CD4-positive, alpha-beta memory T cell (primary cell): ENCODE results near the gene THAP4. TPM values are rescaled to one million over a fixed set of nuclear protein-coding genes. Genes with fewer than 3 reads are reported as not detected.
A peak's percentile ranks its signal among the peaks of the same experiment; 100 is the strongest.

ENCODE experiments used
- CTCF ChIA-PET: fragments of 350-600 bp; sonication (Branson Sonifier 250); formaldehyde crosslinking; loops from one replicate; lab custom pipeline; 2021; ENCODE audit warnings: inconsistent platforms; ENCODE audit not compliant: partially characterized antibody; lab: Charles Lee
- POLR2A ChIA-PET: fragments of 350-600 bp; sonication (Branson Sonifier 250); formaldehyde crosslinking; loops from one replicate; lab custom pipeline; 2021; ENCODE audit not compliant: partially characterized antibody; lab: Charles Lee
- DNase-seq, 5 donors: peaks; one replicate each; pipeline versions ENCODE4 v3.0.0 to v3.0.0-alpha.2; 2020 to 2022; ENCODE audit warnings: mixed read lengths in 1 of 5
- H3K27ac ChIP-seq: one replicate; pipeline ENCODE4 v1.7.0; 2013; ENCODE audit warnings: low read depth, low read length
- H3K27me3 ChIP-seq: 2 replicates; pipeline ENCODE4 v1.7.0; 2013; ENCODE audit warnings: mild to moderate bottlenecking, low read length, moderate library complexity; ENCODE audit not compliant: insufficient read depth
- H3K36me3 ChIP-seq: 2 replicates; pipeline ENCODE4 v1.7.0; 2013; ENCODE audit warnings: mild to moderate bottlenecking, low read length, moderate library complexity; ENCODE audit not compliant: insufficient read depth
- H3K4me1 ChIP-seq: 2 replicates; pipeline ENCODE4 v1.7.0; 2013; ENCODE audit warnings: mild to moderate bottlenecking, low read length, moderate library complexity; ENCODE audit not compliant: insufficient read depth
- H3K4me3 ChIP-seq, 2 donors: one replicate each; pipeline ENCODE4 v1.7.0; 2013; ENCODE audit warnings: low read length in 2 of 2, mild to moderate bottlenecking in 1 of 2
- H3K9me3 ChIP-seq, 2 donors: one replicate each; pipeline ENCODE4 v1.7.0; 2013; ENCODE audit warnings: low read length in 2 of 2, control low read depth in 1 of 2; ENCODE audit not compliant: control insufficient read depth in 1 of 2
- H3K27ac Mint-ChIP-seq, 7 donors: one replicate each; pipeline ENCODE4 v1.8.0; 2020 to 2021; ENCODE audit warnings: mixed read lengths in 7 of 7, mild to moderate bottlenecking in 6 of 7, inconsistent platforms in 3 of 7, moderate library complexity in 3 of 7
- H3K27me3 Mint-ChIP-seq, 2 donors: one replicate each; pipeline ENCODE4 v1.8.0; 2020 to 2021; ENCODE audit warnings: mixed read lengths in 2 of 2
- H3K36me3 Mint-ChIP-seq, 2 donors: one replicate each; pipeline ENCODE4 v1.8.0; 2020 to 2021; ENCODE audit warnings: mixed read lengths in 2 of 2, inconsistent platforms in 1 of 2, mild to moderate bottlenecking in 1 of 2
- H3K4me1 Mint-ChIP-seq, 4 donors: one replicate each; pipeline ENCODE4 v1.8.0; 2020 to 2021; ENCODE audit warnings: mixed read lengths in 4 of 4, mild to moderate bottlenecking in 1 of 4
- H3K4me3 Mint-ChIP-seq, 8 donors: one replicate each; pipeline ENCODE4 v1.8.0; 2020 to 2021; ENCODE audit warnings: mixed read lengths in 8 of 8, mild to moderate bottlenecking in 7 of 8, moderate library complexity in 6 of 8, inconsistent platforms in 3 of 8
- H3K9me3 Mint-ChIP-seq, 8 donors: one replicate each; pipeline ENCODE4 v1.8.0; 2020 to 2021; ENCODE audit warnings: mixed read lengths in 8 of 8, mild to moderate bottlenecking in 5 of 8, inconsistent platforms in 3 of 8, moderate library complexity in 1 of 8
- intact Hi-C: fragments of 100-400 bp; cut with micrococcal nuclease; formaldehyde crosslinking; loops from one replicate; pipeline ENCODE4 v1.15.1; 2023
- polyA plus RNA-seq, 2 donors: library from polyadenylated mRNA; unstranded; fragments of 300-500 nt; fragmentation: Illumina TruSeq; gene quantifications; one replicate each; pipeline ENCODE4 v1.2.3, GENCODE V29; 2021
- total RNA-seq, 2 experiments: library from RNA; stranded (reverse); gene quantifications; one replicate each; pipeline ENCODE4 v1.2.3, GENCODE V29; 2021

The THAP4 gene
- total and polyA plus RNA-seq, 4 experiments from 2014 or later: 27.8 to 42.9 (median 29.9) TPM

DNA sequence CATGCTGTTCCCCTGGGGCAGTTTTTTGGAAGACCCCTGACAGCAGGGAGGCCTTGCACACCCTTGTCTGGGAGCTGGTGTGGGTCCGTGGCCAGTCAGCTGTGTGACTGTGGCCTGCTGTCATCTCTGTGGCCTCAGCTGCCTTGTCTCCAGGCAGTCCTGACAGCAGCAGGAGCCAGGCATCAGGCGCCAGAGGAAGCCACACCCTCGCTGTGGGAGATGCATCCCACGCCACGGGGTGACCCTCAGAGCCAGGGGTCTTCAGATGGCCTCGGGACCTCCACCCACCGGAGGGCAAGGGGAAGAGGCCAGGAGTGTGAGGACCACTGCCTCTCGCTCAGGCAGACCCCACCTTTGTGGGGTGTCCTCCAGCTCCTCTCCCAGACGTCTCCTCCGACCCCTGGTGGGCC lies 73.4 kb downstream of the THAP4 start:
- H3K9me3 ChIP-seq: no peaks in the 10 kb centered on the region
- no peak overlapping the region for H3K27ac ChIP-seq
- no peak overlapping the region for H3K4me3 Mint-ChIP-seq
- no peaks in the 10 kb centered on the region for H3K36me3 ChIP-seq
- no peaks in the 10 kb centered on the region for H3K36me3 Mint-ChIP-seq
- H3K9me3 Mint-ChIP-seq: peaks cover 0 to 1% (median 0%) of the 10 kb centered on the region in 8 donors
- H3K4me3 ChIP-seq: no peak overlapping the region
- POLR2A ChIA-PET: no interaction called here
- H3K27me3 Mint-ChIP-seq: peaks cover 4 to 12% of the 10 kb centered on the region in 2 donors
- peaks cover 0 to 6% (median 0%) of the 10 kb centered on the region in 4 donors for H3K4me1 Mint-ChIP-seq
- no peak overlapping the region for H3K27ac Mint-ChIP-seq
- peaks cover 4% of the 10 kb centered on the region for H3K27me3 ChIP-seq
- intact Hi-C loops: no loop called here
- no peaks in the 10 kb centered on the region for H3K4me1 ChIP-seq
- DNase-seq: no peak
- CTCF ChIA-PET: no interaction called here

GRCh38 chr2:241563031-241563507 lies 73.9 kb downstream of the THAP4 start:
- H3K9me3 Mint-ChIP-seq: peaks cover 0 to 4% (median 2%) of the 10 kb centered on the region in 8 donors
- H3K4me3 Mint-ChIP-seq: no peak overlapping the region
- Histone ChIP-seq H3K9me3 (no peaks in the 10 kb centered on the region), H3K36me3 (no peaks in the 10 kb centered on the region), H3K27ac (no peak overlapping the region), H3K4me1 (no peaks in the 10 kb centered on the region), H3K27me3 (peaks cover 5% of the 10 kb centered on the region), H3K4me3 (no peak overlapping the region)
- H3K27me3 Mint-ChIP-seq: peaks cover 8 to 16% of the 10 kb centered on the region in 2 donors
- no peaks in the 10 kb centered on the region for H3K36me3 Mint-ChIP-seq
- ChIA-PET CTCF (no interaction called here), POLR2A (no interaction called here)
- H3K4me1 Mint-ChIP-seq: peaks cover 0 to 10% (median 2%) of the 10 kb centered on the region in 4 donors
- DNase-seq: no peak
- intact Hi-C loops: no loop called here
- H3K27ac Mint-ChIP-seq: no peak overlapping the region

- Histone ChIP-seq H3K4me1 (no peaks in the 10 kb centered on the region), H3K27ac (no peak overlapping the region), H3K36me3 (no peaks in the 10 kb centered on the region), H3K27me3 (peaks cover 8% of the 10 kb centered on the region), H3K4me3 (no peak overlapping the region), H3K9me3 (no peaks in the 10 kb centered on the region)
- no peak overlapping the region for H3K27ac Mint-ChIP-seq
- POLR2A ChIA-PET: no interaction called here
- peaks cover 15 to 23% of the 10 kb centered on the region in 2 donors for H3K27me3 Mint-ChIP-seq
- H3K4me3 Mint-ChIP-seq: no peak overlapping the region
- H3K36me3 Mint-ChIP-seq: peaks cover 0 to 3% of the 10 kb centered on the region in 2 donors
- no peak for DNase-seq
- peaks cover 0 to 16% (median 2%) of the 10 kb centered on the region in 4 donors for H3K4me1 Mint-ChIP-seq
- CTCF ChIA-PET: interaction anchor here (0.5 kb wide), 1 partner anchor 15 kb away, joined by 4 read pairs; no protein-coding TSS in a partner anchor
- intact Hi-C loops: no loop called here
- peaks cover 0 to 10% (median 8%) of the 10 kb centered on the region in 8 donors for H3K9me3 Mint-ChIP-seq
These were observed 74.6 kb downstream of the THAP4 start for GRCh38 chr2:241562269-241562891.

DNA sequence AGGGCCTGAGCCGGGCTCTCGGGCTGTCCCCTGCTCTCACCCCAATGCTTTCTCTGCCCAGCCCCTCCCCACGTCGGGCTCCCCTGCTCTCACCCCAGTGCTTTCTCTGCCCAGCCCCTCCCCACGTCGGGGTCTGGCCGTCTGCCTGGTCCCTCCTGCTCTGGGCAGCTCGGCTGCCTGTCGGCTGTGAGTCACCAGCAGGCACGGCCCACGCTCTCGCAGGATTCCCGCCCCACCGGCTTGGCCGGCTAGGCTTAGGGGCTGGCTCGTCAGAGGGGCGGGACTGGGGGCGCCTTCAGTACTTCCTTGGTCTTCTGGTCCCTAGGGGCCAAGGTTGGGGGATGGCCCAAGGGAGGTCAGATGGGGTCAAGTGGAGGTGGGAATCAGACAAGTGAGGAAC lies 75.1 kb downstream of the THAP4 start:
- intact Hi-C loops: no loop called here
- peaks cover 8% of the 10 kb centered on the region for H3K27me3 ChIP-seq
- DNase-seq: no peak
- H3K4me3 ChIP-seq: no peak overlapping the region
- Mint-ChIP-seq H3K27ac (no peak overlapping the region), H3K36me3 (peaks cover 0 to 3% of the 10 kb centered on the region in 2 donors), H3K4me3 (no peak overlapping the region), H3K4me1 (peaks cover 0 to 16% (median 2%) of the 10 kb centered on the region in 4 donors), H3K9me3 (peaks cover 0 to 15% (median 14%) of the 10 kb centered on the region in 8 donors), H3K27me3 (peaks cover 16 to 23% of the 10 kb centered on the region in 2 donors)
- H3K4me1 ChIP-seq: no peaks in the 10 kb centered on the region
- ChIA-PET POLR2A (no interaction called here), CTCF (no interaction called here)
- no peak overlapping the region for H3K27ac ChIP-seq
- H3K36me3 ChIP-seq: no peaks in the 10 kb centered on the region
- H3K9me3 ChIP-seq: no peaks in the 10 kb centered on the region

DNA sequence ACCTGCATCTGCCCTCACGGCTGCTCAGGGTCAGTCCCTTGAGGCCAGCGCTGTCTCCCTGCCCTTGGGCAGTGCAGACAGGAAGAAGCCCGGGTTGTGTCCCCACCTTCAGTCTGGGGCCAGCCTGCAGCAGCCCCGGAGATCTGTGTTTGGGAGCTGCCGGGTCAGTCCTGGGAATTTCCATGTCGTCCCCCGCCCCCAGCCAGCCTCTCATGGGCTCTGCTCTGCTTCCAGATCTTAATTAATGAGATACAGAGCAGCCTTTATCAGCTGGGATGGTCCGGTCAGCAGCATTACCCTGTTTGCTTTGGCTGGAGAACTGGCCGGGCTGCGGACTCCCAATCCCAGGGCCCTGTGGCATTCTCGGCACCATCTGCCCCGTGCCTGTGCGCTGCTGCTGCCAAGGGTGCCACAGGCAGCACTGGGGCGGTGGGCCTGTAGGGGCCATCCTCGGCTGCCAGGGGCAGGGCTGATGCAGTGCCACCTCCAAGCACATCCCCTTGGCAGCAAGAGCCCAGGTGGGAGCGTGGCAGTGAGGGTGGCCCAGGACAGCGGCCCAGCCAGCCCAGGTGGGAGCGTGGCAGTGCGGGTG lies 76.0 kb downstream of the THAP4 start:
- Histone ChIP-seq H3K36me3 (no peaks in the 10 kb centered on the region), H3K4me3 (no peak overlapping the region), H3K27me3 (peaks cover 8% of the 10 kb centered on the region), H3K4me1 (no peaks in the 10 kb centered on the region), H3K9me3 (no peaks in the 10 kb centered on the region), H3K27ac (no peak overlapping the region)
- Mint-ChIP-seq H3K27me3 (peaks cover 17 to 23% of the 10 kb centered on the region in 2 donors), H3K27ac (no peak overlapping the region), H3K4me1 (peaks cover 0 to 16% (median 2%) of the 10 kb centered on the region in 4 donors), H3K4me3 (peak overlapping the region in 1 of 8 donors; percentile 52), H3K36me3 (peaks cover 0 to 3% of the 10 kb centered on the region in 2 donors), H3K9me3 (peaks cover 0 to 21% (median 17%) of the 10 kb centered on the region in 8 donors)
- intact Hi-C loops: no loop called here
- ChIA-PET POLR2A (no interaction called here), CTCF (no interaction called here)
- no peak for DNase-seq

GRCh38 chr2:241560162-241560882 lies 76.6 kb downstream of the THAP4 start:
- CTCF ChIA-PET: no interaction called here
- no peaks in the 10 kb centered on the region for H3K9me3 ChIP-seq
- H3K4me3 ChIP-seq: no peak overlapping the region
- POLR2A ChIA-PET: no interaction called here
- H3K4me1 ChIP-seq: no peaks in the 10 kb centered on the region
- intact Hi-C loops: no loop called here
- H3K4me1 Mint-ChIP-seq: peaks cover 4 to 19% (median 5%) of the 10 kb centered on the region in 4 donors
- no peak for DNase-seq
- peak overlapping the region in 7 of 8 donors; percentile 36 to 79 (median 71) for H3K4me3 Mint-ChIP-seq
- H3K36me3 ChIP-seq: no peaks in the 10 kb centered on the region
- H3K9me3 Mint-ChIP-seq: peaks cover 0 to 26% (median 17%) of the 10 kb centered on the region in 8 donors
- no peak overlapping the region for H3K27ac ChIP-seq
- peaks cover 8% of the 10 kb centered on the region for H3K27me3 ChIP-seq
- no peak overlapping the region for H3K27ac Mint-ChIP-seq
- peaks cover 21 to 23% of the 10 kb centered on the region in 2 donors for H3K27me3 Mint-ChIP-seq
- peaks cover 0 to 3% of the 10 kb centered on the region in 2 donors for H3K36me3 Mint-ChIP-seq
